ENCODE data around the gene FAM120AOS.

DNA sequence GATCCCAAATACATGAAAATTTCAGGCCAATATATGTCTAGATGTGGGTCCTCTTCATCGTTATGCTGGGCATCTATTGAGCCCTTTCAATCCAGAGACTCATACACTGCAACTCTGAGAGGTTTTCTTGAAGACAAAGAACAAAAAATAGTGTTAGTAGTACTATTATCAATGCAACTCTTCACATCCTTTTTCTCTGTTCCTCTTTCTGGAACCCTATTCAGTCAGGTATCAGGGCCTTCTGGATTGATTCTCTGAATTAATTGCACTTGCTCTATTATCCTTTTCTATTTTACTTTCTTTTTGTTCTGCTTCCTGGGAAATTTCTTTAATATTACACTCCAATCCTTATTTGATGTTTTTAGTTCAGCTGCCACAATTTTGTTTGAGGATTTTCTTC is 20.4 kb downstream of the FAM120AOS start:
- TF ChIP-seq, protein P1, sequence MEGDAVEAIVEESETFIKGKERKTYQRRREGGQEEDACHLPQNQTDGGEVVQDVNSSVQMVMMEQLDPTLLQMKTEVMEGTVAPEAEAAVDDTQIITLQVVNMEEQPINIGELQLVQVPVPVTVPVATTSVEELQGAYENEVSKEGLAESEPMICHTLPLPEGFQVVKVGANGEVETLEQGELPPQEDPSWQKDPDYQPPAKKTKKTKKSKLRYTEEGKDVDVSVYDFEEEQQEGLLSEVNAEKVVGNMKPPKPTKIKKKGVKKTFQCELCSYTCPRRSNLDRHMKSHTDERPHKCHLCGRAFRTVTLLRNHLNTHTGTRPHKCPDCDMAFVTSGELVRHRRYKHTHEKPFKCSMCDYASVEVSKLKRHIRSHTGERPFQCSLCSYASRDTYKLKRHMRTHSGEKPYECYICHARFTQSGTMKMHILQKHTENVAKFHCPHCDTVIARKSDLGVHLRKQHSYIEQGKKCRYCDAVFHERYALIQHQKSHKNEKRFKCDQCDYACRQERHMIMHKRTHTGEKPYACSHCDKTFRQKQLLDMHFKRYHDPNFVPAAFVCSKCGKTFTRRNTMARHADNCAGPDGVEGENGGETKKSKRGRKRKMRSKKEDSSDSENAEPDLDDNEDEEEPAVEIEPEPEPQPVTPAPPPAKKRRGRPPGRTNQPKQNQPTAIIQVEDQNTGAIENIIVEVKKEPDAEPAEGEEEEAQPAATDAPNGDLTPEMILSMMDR (IDR thresholded peaks at IDR 0.05 in 4 of 5, conservative IDR thresholded peaks at IDR 0.05 in 1 of 5): no peak
- no peak for TF ChIP-seq POLR2A (IDR thresholded peaks at IDR 0.05)
